K562 (cell line): ENCODE data around the gene ARF5. TPM values are rescaled to one million over a fixed set of nuclear protein-coding genes. Genes with fewer than 3 reads are reported as not detected.

Source experiments
- CTBP1 ChIP-seq: fragments of 450-650 bp; IDR thresholded peaks from 2 replicates; pipeline ENCODE4 v1.6.1; 2016; ENCODE audit warnings: borderline replicate concordance
- ZKSCAN3 ChIP-seq: fragments of 250-450 bp; sonication (Bioruptor Pico); IDR thresholded peaks from 2 replicates; pipeline ENCODE4 v1.4.0; 2020
- ZNF695 ChIP-seq: fragments of 450-650 bp; formaldehyde crosslinking; IDR thresholded peaks from 2 replicates; pipeline ENCODE4 v1.4.0; 2020; ENCODE audit warnings: mild to moderate bottlenecking, moderate library complexity
- polyA plus RNA-seq, 8 experiments: library from polyadenylated mRNA; depleted of rRNA in 4 of 8; stranded (reverse) in 5 of 8; unstranded in 3 of 8; fragments of >200 nt; fragmentation: Nextera tagmentation in 2 of 8; fragmentation: Illumina TruSeq in 1 of 8; extraction: Ambion mirVana in 2 of 8; extraction: Trizol in 1 of 8; gene quantifications; 2 replicates each; pipeline versions ENCODE4 v1.2.1 to v1.2.3, GENCODE V29; 2011 to 2014; ENCODE audit warnings: inconsistent platforms in 1 of 8, missing spikeins in 1 of 8
- total RNA-seq, 7 experiments: library from RNA; depleted of rRNA in 6 of 7; stranded (reverse); fragments of >200 nt in 6 of 7; fragmentation: Illumina TruSeq in 2 of 7; extraction: Trizol in 2 of 7; gene quantifications; 2 replicates each; pipeline versions ENCODE4 v1.2.1 to v1.2.3, GENCODE V29; 2011 to 2021; ENCODE audit warnings: low replicate concordance in 1 of 7
- TF ChIP-seq, protein P1 (sequence below): IDR thresholded peaks from 2 replicates; pipeline ENCODE4 v1.6.1; 2011; ENCODE audit warnings: borderline replicate concordance, low read depth, mild to moderate bottlenecking, moderate library complexity, low read length; ENCODE audit not compliant: insufficient read depth, poor library complexity, severe bottlenecking
- TF ChIP-seq, protein P2 (sequence below), 2 experiments: fragments of 450-650 bp; formaldehyde crosslinking in 1 of 2; IDR thresholded peaks; 2 replicates each; pipeline versions ENCODE4 v1.4.0 to v1.6.1; 2014 to 2020; ENCODE audit warnings: mild to moderate bottlenecking in 2 of 2, borderline replicate concordance in 1 of 2, low read depth in 1 of 2

The ARF5 gene
- total and polyA plus RNA-seq, 9 of the 15 experiments (the other 6 are each of a cell fraction or from before 2014, with no cell fraction given): 8.1 to 290 (median 125) TPM

DNA sequence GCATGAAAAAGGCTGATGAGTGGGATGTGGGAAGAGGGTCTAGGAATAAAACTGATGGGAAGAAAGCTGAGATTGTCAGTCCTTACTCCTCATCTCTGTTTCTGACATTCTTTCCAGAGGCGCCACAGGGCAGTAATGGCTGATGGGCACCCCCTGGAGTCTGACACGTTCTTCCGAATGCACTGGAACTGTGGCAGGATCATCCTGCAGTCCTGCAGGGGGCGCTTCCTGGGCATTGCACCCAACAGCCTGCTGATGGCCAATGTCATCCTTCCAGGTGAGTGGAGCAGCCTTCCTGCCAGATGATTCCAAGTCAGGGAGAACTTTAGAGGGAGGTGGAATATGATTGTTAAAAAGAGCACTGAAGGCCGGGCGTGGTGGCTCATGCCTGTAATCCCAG, 10.1 kb downstream of the ARF5 start (continued):
- TF ChIP-seq, protein P1, sequence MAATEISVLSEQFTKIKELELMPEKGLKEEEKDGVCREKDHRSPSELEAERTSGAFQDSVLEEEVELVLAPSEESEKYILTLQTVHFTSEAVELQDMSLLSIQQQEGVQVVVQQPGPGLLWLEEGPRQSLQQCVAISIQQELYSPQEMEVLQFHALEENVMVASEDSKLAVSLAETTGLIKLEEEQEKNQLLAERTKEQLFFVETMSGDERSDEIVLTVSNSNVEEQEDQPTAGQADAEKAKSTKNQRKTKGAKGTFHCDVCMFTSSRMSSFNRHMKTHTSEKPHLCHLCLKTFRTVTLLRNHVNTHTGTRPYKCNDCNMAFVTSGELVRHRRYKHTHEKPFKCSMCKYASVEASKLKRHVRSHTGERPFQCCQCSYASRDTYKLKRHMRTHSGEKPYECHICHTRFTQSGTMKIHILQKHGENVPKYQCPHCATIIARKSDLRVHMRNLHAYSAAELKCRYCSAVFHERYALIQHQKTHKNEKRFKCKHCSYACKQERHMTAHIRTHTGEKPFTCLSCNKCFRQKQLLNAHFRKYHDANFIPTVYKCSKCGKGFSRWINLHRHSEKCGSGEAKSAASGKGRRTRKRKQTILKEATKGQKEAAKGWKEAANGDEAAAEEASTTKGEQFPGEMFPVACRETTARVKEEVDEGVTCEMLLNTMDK: peak; percentile 92
- peak; percentile 41; the same call in 1 of the 2 replicates for TF ChIP-seq CTBP1
- TF ChIP-seq, protein P2, sequence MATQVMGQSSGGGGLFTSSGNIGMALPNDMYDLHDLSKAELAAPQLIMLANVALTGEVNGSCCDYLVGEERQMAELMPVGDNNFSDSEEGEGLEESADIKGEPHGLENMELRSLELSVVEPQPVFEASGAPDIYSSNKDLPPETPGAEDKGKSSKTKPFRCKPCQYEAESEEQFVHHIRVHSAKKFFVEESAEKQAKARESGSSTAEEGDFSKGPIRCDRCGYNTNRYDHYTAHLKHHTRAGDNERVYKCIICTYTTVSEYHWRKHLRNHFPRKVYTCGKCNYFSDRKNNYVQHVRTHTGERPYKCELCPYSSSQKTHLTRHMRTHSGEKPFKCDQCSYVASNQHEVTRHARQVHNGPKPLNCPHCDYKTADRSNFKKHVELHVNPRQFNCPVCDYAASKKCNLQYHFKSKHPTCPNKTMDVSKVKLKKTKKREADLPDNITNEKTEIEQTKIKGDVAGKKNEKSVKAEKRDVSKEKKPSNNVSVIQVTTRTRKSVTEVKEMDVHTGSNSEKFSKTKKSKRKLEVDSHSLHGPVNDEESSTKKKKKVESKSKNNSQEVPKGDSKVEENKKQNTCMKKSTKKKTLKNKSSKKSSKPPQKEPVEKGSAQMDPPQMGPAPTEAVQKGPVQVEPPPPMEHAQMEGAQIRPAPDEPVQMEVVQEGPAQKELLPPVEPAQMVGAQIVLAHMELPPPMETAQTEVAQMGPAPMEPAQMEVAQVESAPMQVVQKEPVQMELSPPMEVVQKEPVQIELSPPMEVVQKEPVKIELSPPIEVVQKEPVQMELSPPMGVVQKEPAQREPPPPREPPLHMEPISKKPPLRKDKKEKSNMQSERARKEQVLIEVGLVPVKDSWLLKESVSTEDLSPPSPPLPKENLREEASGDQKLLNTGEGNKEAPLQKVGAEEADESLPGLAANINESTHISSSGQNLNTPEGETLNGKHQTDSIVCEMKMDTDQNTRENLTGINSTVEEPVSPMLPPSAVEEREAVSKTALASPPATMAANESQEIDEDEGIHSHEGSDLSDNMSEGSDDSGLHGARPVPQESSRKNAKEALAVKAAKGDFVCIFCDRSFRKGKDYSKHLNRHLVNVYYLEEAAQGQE (IDR thresholded peaks at IDR 0.05; ENCODE audit: borderline replicate concordance): peak; percentile 52; the same call in 1 of the 2 replicates
- TF ChIP-seq, protein P2 (CRISPR knock-in tag; IDR thresholded peaks at IDR 0.05; ENCODE audit: low read depth): no peak
- TF ChIP-seq ZNF695 (CRISPR knock-in tag): no peak
- TF ChIP-seq ZKSCAN3 (CRISPR knock-in tag): no peak
